NCI-H82 treated with DMSO at 0.1 percent for 48 hours (cell line): Measurements from ENCODE around the gene KCNH8.
A peak's percentile ranks its signal among the peaks of the same experiment; 100 is the strongest.
"Not testable (repeated sequence)": the region's sequence is repeated elsewhere in the genome, so short reads cannot be mapped to it uniquely, and the experiment has no call there.

ENCODE experiments used
- DNase-seq: peaks from one replicate; lab custom pipeline; 2025; ENCODE audit not compliant: unreplicated experiment; lab: John Stamatoyannopoulos, UW

The KCNH8 gene

GRCh38 chr3:19147905-19148767 is at the start of gene KCNH8:
KCNH8 (plus strand) TSS chr3:19148510; CDS start chr3:19148720, 210 bp downstream.
- DNase-seq = no peak

GRCh38 chr3:19102654-19103290 is 45.5 kb upstream of the KCNH8 start:
- DNase-seq = not testable (repeated sequence)

GRCh38 chr3:19103510-19103909 is 44.8 kb upstream of the KCNH8 start:
- DNase-seq = no peak

GRCh38 chr3:19104459-19104858 is 43.9 kb upstream of the KCNH8 start:
- DNase-seq = no peak

- DNase-seq = no peak
Observed at GRCh38 chr3:19105826-19106225, 42.5 kb upstream of the KCNH8 start.

GRCh38 chr3:19106307-19106706 is 42.0 kb upstream of the KCNH8 start:
- no peak for DNase-seq

- DNase-seq = no peak
Observed at GRCh38 chr3:19107719-19108118, 40.6 kb upstream of the KCNH8 start.

- DNase-seq = no peak
Observed at GRCh38 chr3:19110335-19110895, 37.9 kb upstream of the KCNH8 start.

GRCh38 chr3:19114461-19114860 is 33.8 kb upstream of the KCNH8 start:
- no peak for DNase-seq

- DNase-seq = no peak
Observed at GRCh38 chr3:19116239-19116638, 32.1 kb upstream of the KCNH8 start.

GRCh38 chr3:19124752-19125151 is 23.6 kb upstream of the KCNH8 start:
- DNase-seq = no peak

- no peak for DNase-seq
Observed at GRCh38 chr3:19139863-19140262, 8.4 kb upstream of the KCNH8 start.

GRCh38 chr3:19146685-19147650 is 1.3 kb upstream of the KCNH8 start:
- DNase-seq = peak; percentile 57

- no peak for DNase-seq
Observed at GRCh38 chr3:19148768-19149091, 420 bp downstream of the KCNH8 start.

GRCh38 chr3:19149368-19149767 is 1.1 kb downstream of the KCNH8 start:
- no peak for DNase-seq

GRCh38 chr3:19151171-19151570 is 2.9 kb downstream of the KCNH8 start:
- DNase-seq = no peak

GRCh38 chr3:19154693-19155250 is 6.5 kb downstream of the KCNH8 start:
- DNase-seq = no peak

GRCh38 chr3:19155375-19155774 is 7.1 kb downstream of the KCNH8 start:
- DNase-seq = no peak

- no peak for DNase-seq
Observed at GRCh38 chr3:19159966-19160635, 11.8 kb downstream of the KCNH8 start.

GRCh38 chr3:19165654-19166053 is 17.3 kb downstream of the KCNH8 start:
- no peak for DNase-seq
